ENCODE results near the gene NBPF10. TPM values are rescaled to one million over a fixed set of nuclear protein-coding genes. Genes with fewer than 3 reads are reported as not detected.
"Not testable (repeated sequence)": the region's sequence is repeated elsewhere in the genome, so short reads cannot be mapped to it uniquely, and the experiment has no call there.

NBPF10 gene
- total RNA-seq = 1 to 10 TPM in 5 of 10 donors, under 1 TPM in 5; 0.47 to 1.7 (median 0.96) TPM
- polyA plus RNA-seq = under 1 TPM; 0.22 to 0.30 TPM
- long read RNA-seq, donor 1, partial matches to known transcripts = 4 of 7 reads
- long read RNA-seq, donor 1, other reads (novel, unspliced or antisense) = 3 of 7 reads
- long read RNA-seq, donor 2, partial matches to known transcripts = 2 of 3 reads
- long read RNA-seq, donor 2, other reads (novel, unspliced or antisense) = 1 of 3 reads
- long read RNA-seq, donor 3, partial matches to known transcripts = 6 of 8 reads
- long read RNA-seq, donor 3, other reads (novel, unspliced or antisense) = 2 of 8 reads

GRCh38 chr1:146144465-146144864 is at the start of gene NBPF10:
NBPF10 (minus strand) TSS chr1:146144804; CDS start chr1:146144769, 35 bp downstream.
- ATAC-seq; H3K4me3 ChIP-seq; H3K4me1 ChIP-seq; intact Hi-C loops (cut with DNase I); H3K27me3 ChIP-seq; DNase-seq; H3K36me3 ChIP-seq; H3K9me3 ChIP-seq; H3K27ac ChIP-seq: not testable (repeated sequence)
- TF ChIP-seq CTCF (IDR thresholded peaks at IDR 0.05) = peak in 4 of 9 donors; percentile 20 to 43 (median 30)
- WGBS, 2 donors = no CpG with 5 or more reads among the region's 7 CpGs

- not testable (repeated sequence) for H3K9me3 ChIP-seq, H3K4me1 ChIP-seq
Measured at GRCh38 chr1:146174531-146174930, 29.9 kb upstream of the NBPF10 start.

GRCh38 chr1:146167740-146168139 is 23.1 kb upstream of the NBPF10 start:
- DNase-seq; ATAC-seq; H3K4me1 ChIP-seq; H3K9me3 ChIP-seq; H3K27me3 ChIP-seq; H3K36me3 ChIP-seq; H3K27ac ChIP-seq; intact Hi-C loops (cut with DNase I); H3K4me3 ChIP-seq: not testable (repeated sequence)
- WGBS, 2 donors = no CpG with 5 or more reads among the region's 1 CpG

More at GRCh38 chr1:146174531-146174930, 29.9 kb upstream of the NBPF10 start:
- H3K27me3 ChIP-seq; intact Hi-C loops (cut with DNase I); ATAC-seq; H3K36me3 ChIP-seq: not testable (repeated sequence)
- Histone ChIP-seq H3K27ac (peak overlapping the region in 1 of 10 donors; percentile 9), H3K4me3 (peak overlapping the region in 1 of 10 donors; percentile 19)
- peak; percentile 25 to 57 for DNase-seq
- WGBS, 2 donors = 0% methylated on average over 1 of the region's 5 CpGs

- H3K4me3 ChIP-seq; H3K36me3 ChIP-seq; H3K27ac ChIP-seq; DNase-seq; intact Hi-C loops (cut with DNase I); H3K4me1 ChIP-seq; H3K9me3 ChIP-seq; H3K27me3 ChIP-seq; ATAC-seq: not testable (repeated sequence)
- no CpG with 5 or more reads among the region's 1 CpG for WGBS, 2 donors
Measured at GRCh38 chr1:146167273-146167672, 22.7 kb upstream of the NBPF10 start.

Other genes with a start within 250 kb of the NBPF10 start
- 1 to 10 TPM; 1.1 to 3.2 (median 1.6) TPM for gene ITGA10, start 234.8 kb downstream of the NBPF10 start, total RNA-seq
- gene ITGA10, start 234.8 kb downstream of the NBPF10 start, polyA plus RNA-seq = 1 to 10 TPM; 1.9 to 4.2 TPM
- 10 to 100 TPM; 20.4 to 26.3 (median 23.0) TPM for gene PEX11B, start 226.1 kb downstream of the NBPF10 start, total RNA-seq
- 10 to 100 TPM; 17.7 to 24.5 TPM for gene PEX11B, start 226.1 kb downstream of the NBPF10 start, polyA plus RNA-seq
- gene RBM8A, start 217.3 kb downstream of the NBPF10 start, total RNA-seq = 10 to 100 TPM; 55.5 to 90.5 (median 67.4) TPM
- 100 to 1,000 TPM in 1 of 2 donors, 10 to 100 TPM in 1; 34.5 to 151 TPM for gene RBM8A, start 217.3 kb downstream of the NBPF10 start, polyA plus RNA-seq
- gene LIX1L, start 186.8 kb downstream of the NBPF10 start, total RNA-seq = 10 to 100 TPM; 21.2 to 30.0 (median 24.5) TPM
- 1 to 10 TPM; 7.1 to 9.4 TPM for gene LIX1L, start 186.8 kb downstream of the NBPF10 start, polyA plus RNA-seq
- 1 to 10 TPM in 6 of 10 donors, under 1 TPM in 4; 0.66 to 1.5 (median 1.0) TPM for gene ANKRD34A, start 180.2 kb downstream of the NBPF10 start, total RNA-seq
- gene ANKRD34A, start 180.2 kb downstream of the NBPF10 start, polyA plus RNA-seq = 1 to 10 TPM in 1 of 2 donors, under 1 TPM in 1; 0.88 to 1.7 TPM
- gene POLR3GL, start 180.1 kb downstream of the NBPF10 start, total RNA-seq = 10 to 100 TPM; 30.9 to 44.7 (median 38.5) TPM
- 10 to 100 TPM; 44.2 to 64.5 TPM for gene POLR3GL, start 180.1 kb downstream of the NBPF10 start, polyA plus RNA-seq
- gene TXNIP, start 148.2 kb downstream of the NBPF10 start, total RNA-seq = 1,000 to 10,000 TPM in 2 of 10 donors, 100 to 1,000 TPM in 8; 544 to 1,142 (median 777) TPM
- 100 to 1,000 TPM; 231 to 681 TPM for gene TXNIP, start 148.2 kb downstream of the NBPF10 start, polyA plus RNA-seq
- 100 to 1,000 TPM in 1 of 10 donors, 10 to 100 TPM in 9; 26.8 to 115 (median 76.5) TPM for gene HJV, start 123.1 kb downstream of the NBPF10 start, total RNA-seq
- 10 to 100 TPM in 1 of 2 donors, under 1 TPM in 1; 0.52 to 18.8 TPM for gene HJV, start 123.1 kb downstream of the NBPF10 start, polyA plus RNA-seq
- gene NOTCH2NLA, start 84.2 kb upstream of the NBPF10 start, total RNA-seq = 10 to 100 TPM in 8 of 10 donors, 1 to 10 TPM in 2; 6.6 to 18.4 (median 10.8) TPM
- 10 to 100 TPM in 1 of 2 donors, 1 to 10 TPM in 1; 6.3 to 10.9 TPM for gene NOTCH2NLA, start 84.2 kb upstream of the NBPF10 start, polyA plus RNA-seq